Dermis microvascular lymphatic vessel endothelial cell (primary cell): Measurements from ENCODE around the gene PRAMEF10. TPM values are rescaled to one million over a fixed set of nuclear protein-coding genes. Genes with fewer than 3 reads are reported as not detected.
"Not testable (repeated sequence)": the region's sequence is repeated elsewhere in the genome, so short reads cannot be mapped to it uniquely, and the experiment has no call there.

ENCODE experiments used
- DNase-seq, 2 donors: peaks; one replicate each; pipeline versions ENCODE4 v3.0.0 to v3.0.0-alpha.2; 2010; ENCODE audit warnings: low read depth in 2 of 2
- total RNA-seq: library from RNA; depleted of rRNA; stranded (reverse); fragments of >200 nt; gene quantifications from 2 replicates; pipeline ENCODE4 v1.2.1, GENCODE V29; 2014

Gene PRAMEF10
- not detected in 2 replicates for total RNA-seq

- not testable (repeated sequence) for DNase-seq
These were observed at the start of gene PRAMEF10 for GRCh38 chr1:12898170-12898569. Gene PRAMEF10 (minus strand): TSS chr1:12898270. CDS start chr1:12895847, 2,423 bp downstream.

GRCh38 chr1:12947480-12947879 is 49.4 kb upstream of the PRAMEF10 start, which contains the start of gene PRAMEF6:
Gene PRAMEF6 (minus strand): TSS chr1:12947580. CDS start chr1:12942518, 5,062 bp downstream.
- DNase-seq: not testable (repeated sequence)

- DNase-seq: not testable (repeated sequence)
These were observed 26.3 kb upstream of the PRAMEF10 start for GRCh38 chr1:12924368-12924767.

GRCh38 chr1:12921749-12922148 is 23.7 kb upstream of the PRAMEF10 start:
- DNase-seq: not testable (repeated sequence)

GRCh38 chr1:12916310-12916709 is 18.2 kb upstream of the PRAMEF10 start, which contains the start of gene PRAMEF7:
Gene PRAMEF7 (plus strand): TSS chr1:12916610. CDS start chr1:12917693, 1,083 bp downstream.
- not testable (repeated sequence) for DNase-seq

- not testable (repeated sequence) for DNase-seq
These were observed 5.9 kb upstream of the PRAMEF10 start for GRCh38 chr1:12903793-12904572.

GRCh38 chr1:12899186-12899585 is 1.1 kb upstream of the PRAMEF10 start:
- not testable (repeated sequence) for DNase-seq

- not testable (repeated sequence) for DNase-seq
These were observed 12.0 kb downstream of the PRAMEF10 start, which contains the start of gene PRAMEF4 for GRCh38 chr1:12886101-12886500. Gene PRAMEF4 (minus strand): TSS chr1:12886201. CDS start chr1:12883394, 2,807 bp downstream.

- not testable (repeated sequence) for DNase-seq
These were observed 19.6 kb downstream of the PRAMEF10 start for GRCh38 chr1:12878453-12878852.

- DNase-seq: not testable (repeated sequence)
These were observed 34.8 kb downstream of the PRAMEF10 start for GRCh38 chr1:12863131-12863880.

GRCh38 chr1:12856786-12857185 is 41.3 kb downstream of the PRAMEF10 start, which contains the start of gene PRAMEF2:
Gene PRAMEF2 (plus strand): TSS chr1:12857086. CDS start chr1:12859010, 1,924 bp downstream.
- DNase-seq: not testable (repeated sequence)

- no peak for DNase-seq
These were observed 46.3 kb downstream of the PRAMEF10 start for GRCh38 chr1:12851779-12852178.

- DNase-seq: not testable (repeated sequence)
These were observed 49.5 kb downstream of the PRAMEF10 start, which contains the start of gene HNRNPCL1 for GRCh38 chr1:12848620-12849019. Gene HNRNPCL1 (minus strand): TSS chr1:12848720. CDS start chr1:12848289, 431 bp downstream.

Other genes with a start within 250 kb of the PRAMEF10 start
- gene AADACL3, start 182.2 kb downstream of the PRAMEF10 start, total RNA-seq: not detected in 2 replicates
- not detected in 2 replicates for gene CFAP107, start 152.1 kb downstream of the PRAMEF10 start, total RNA-seq
- gene PRAMEF12, start 124.5 kb downstream of the PRAMEF10 start, total RNA-seq: not detected in 2 replicates
- gene PRAMEF1, start 106.9 kb downstream of the PRAMEF10 start, total RNA-seq: not detected in 2 replicates
- gene PRAMEF11, start 66.9 kb downstream of the PRAMEF10 start, total RNA-seq: not detected in 2 replicates
- not detected in 2 replicates for gene HNRNPCL1, start 49.5 kb downstream of the PRAMEF10 start, total RNA-seq
- not detected in 2 replicates for gene PRAMEF2, start 41.2 kb downstream of the PRAMEF10 start, total RNA-seq
- gene PRAMEF4, start 12.1 kb downstream of the PRAMEF10 start, total RNA-seq: not detected in 2 replicates
- gene PRAMEF7, start 18.3 kb upstream of the PRAMEF10 start, total RNA-seq: not detected in 2 replicates
- gene PRAMEF6, start 49.3 kb upstream of the PRAMEF10 start, total RNA-seq: not detected in 2 replicates
- gene PRAMEF27, start 158.3 kb upstream of the PRAMEF10 start, total RNA-seq: not detected in 2 replicates
- gene HNRNPCL3, start 162.5 kb upstream of the PRAMEF10 start, total RNA-seq: not detected in 2 replicates
- gene PRAMEF25, start 172.5 kb upstream of the PRAMEF10 start, total RNA-seq: not detected in 2 replicates
- not detected in 2 replicates for gene HNRNPCL2, start 218.6 kb upstream of the PRAMEF10 start, total RNA-seq